SH-SY5Y (cell line): Measurements from ENCODE around the gene TMEM184A.

Source experiments
- GATA2 ChIP-seq: IDR thresholded peaks from 2 replicates; pipeline ENCODE4 v1.6.1; 2011; ENCODE audit warnings: mild to moderate bottlenecking, low read depth, low read length
- GATA3 ChIP-seq: IDR thresholded peaks from 2 replicates; pipeline ENCODE4 v1.6.1; 2011; ENCODE audit warnings: low read depth, mild to moderate bottlenecking, low read length, moderate library complexity

Gene TMEM184A

DNA sequence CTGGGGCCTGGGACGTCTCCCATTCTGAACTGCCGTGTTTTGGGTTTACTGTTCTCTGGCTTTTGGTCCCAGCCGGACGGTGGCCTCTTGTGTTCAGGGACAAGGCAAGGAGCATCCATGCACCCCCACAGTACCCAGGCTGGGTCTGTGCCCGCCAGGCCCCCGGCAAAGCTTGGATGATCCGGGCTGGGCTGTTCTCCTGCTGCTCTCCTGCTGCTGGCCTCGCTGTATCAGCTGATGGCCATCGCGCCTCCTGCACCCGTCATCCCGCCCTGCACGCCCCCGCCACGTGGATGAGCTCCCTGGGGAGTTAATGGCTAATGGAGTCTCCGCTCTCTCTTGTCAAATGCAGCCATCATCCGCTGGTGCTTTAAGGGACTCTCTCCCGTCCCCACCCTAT, 28.7 kb upstream of the TMEM184A start:
- TF ChIP-seq GATA3 (no peak), GATA2 (no peak)

DNA sequence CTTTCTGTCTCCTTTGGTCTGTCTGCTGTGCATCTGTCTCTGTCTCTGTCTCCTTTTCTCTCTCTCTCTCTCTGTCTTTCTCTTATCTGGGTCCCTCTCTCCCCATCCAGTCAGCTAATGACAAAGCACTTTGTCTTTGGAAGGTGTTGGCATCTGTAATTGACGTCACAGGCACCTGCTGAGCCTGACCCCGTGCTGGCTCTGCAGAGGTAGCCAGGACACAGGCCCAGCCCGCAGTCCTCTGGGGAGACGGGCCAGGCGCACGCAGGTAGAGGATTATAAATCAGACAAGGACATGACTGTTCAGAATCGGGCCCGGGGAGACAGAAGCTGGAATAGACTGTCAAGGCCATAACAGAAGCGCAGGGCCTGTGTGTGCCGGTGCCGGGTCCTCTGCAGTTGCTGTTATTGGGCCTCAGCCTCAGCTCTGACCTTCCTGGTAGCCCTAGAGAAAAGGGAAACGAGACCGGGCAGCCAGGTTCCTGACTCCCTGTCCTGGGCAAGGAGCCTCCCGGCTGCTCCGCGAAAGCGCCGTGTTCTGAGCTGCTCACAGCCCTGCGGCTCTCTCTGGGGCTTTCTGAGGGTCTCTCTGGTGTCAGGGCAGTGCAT, 24.5 kb upstream of the TMEM184A start:
- TF ChIP-seq GATA2 (no peak), GATA3 (no peak)

DNA sequence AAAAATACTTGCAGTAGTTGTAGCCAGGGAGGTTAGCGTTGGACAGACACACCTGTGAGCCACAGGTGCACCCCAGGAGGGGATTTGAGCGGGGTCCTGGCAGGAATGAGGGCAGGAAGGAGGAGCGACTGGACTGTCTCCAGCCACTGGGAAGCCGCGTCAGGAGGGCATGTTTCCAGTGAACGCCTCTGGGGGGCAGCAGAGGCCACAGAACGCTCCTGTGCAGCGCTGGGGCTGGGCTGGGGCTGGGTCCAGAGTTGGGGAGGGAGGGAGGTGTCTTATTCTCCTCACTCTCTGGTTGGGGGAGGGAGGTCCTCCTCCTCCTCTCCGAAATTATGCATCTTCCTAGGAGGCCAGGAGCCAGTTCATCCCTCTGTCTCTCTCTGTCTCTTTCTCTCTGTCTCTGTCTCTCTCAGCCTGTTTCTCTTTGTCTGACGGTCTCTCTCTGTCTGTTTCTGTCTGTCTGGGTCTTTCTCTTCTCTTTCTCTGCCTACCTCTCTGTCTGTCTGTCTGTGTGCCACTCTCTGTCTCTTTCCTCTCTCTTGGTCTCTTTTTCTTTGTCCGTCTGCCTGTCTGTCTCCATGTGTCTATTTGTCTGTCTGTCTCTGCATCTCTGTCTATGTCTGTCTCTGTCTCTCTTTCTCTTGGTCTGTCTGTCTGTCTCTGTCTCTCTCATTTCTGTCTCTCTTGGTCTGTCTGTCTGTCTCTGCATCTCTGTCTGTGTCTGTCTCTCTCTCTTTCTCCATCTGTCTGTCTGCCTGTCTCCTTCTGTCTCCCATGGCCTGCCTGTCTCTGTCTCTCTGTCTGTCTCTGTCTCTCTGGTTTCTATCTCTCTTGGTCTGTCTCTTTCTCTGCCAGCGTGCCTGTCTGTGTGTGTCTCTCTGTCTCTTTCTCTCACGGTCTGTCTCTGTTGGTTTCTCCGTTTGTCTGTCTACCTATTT, 23.7 kb upstream of the TMEM184A start:
- no peak for TF ChIP-seq GATA3
- TF ChIP-seq GATA2, result no peak

DNA sequence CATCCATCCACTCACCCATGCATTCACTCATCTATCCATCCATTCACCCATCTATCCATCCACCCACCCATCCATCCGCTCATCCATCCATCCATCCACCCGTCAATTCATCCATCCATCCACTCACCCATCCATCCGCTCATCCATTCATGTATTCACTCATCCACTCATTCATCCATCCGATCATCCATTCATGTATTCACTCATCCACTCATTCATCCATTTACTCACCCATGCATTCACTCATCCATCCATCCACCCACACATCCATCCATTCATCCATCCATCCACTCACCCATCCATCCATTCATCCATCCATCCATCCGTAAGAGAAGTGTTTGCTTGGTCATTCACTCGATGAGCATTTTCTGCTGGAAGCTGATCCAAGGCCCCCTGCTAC, 22.5 kb upstream of the TMEM184A start:
- TF ChIP-seq GATA3, result no peak

DNA sequence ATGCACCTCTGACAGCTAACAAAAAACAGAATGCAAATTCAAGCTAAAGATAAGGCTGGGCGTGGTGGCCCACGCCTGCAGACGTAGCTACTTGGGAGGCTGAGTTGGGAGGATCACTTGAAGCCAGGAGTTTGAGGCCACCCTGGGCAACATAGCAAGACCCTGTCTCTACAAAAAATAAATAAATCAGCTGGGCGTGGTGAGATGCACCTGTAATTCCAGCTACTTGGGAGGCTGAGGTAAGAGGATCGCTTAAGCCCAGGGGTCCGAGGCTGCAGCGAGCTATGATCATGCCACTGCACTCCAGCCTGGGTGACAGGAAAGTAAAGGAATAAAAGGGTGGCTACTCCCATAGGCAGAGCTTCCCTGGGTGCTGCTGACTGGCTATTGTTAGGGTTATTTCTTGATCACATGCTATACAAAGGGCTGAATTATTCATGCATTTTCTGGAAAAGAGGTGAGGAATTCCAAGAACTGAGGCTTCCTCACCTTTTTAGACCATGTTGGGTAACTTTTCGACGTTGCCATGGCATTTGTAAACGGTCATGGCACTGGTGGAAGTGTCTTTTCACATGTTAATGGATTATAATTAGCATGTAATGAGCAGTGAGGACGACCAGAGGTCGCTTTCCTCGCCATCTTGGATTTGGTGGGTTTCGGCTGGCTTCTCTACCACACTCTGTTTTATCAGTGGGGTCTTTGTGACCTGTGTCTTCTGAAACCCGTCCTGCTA, 20.7 kb upstream of the TMEM184A start:
- TF ChIP-seq GATA2, result no peak
- no peak for TF ChIP-seq GATA3

DNA sequence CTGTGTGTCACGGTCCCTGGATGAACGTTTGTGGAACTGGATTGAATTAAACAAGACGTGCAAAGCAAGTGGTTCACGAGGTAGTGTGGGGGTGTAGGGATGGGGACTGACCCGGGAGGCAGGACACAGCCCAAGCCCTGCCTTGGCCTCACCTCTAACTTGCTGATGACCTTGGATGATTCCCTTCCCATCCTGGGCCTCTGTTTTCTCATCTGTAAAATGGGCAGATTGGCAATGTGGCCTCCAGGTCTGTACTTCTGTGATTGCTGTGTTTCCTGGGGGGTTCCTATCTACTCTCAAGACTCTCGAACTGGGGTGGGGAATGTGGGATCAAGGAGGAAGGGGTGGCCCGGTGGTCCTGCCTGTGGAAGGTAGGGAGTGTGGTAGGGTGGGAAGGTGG, 19.8 kb upstream of the TMEM184A start:
- TF ChIP-seq GATA2 (no peak), GATA3 (no peak)

DNA sequence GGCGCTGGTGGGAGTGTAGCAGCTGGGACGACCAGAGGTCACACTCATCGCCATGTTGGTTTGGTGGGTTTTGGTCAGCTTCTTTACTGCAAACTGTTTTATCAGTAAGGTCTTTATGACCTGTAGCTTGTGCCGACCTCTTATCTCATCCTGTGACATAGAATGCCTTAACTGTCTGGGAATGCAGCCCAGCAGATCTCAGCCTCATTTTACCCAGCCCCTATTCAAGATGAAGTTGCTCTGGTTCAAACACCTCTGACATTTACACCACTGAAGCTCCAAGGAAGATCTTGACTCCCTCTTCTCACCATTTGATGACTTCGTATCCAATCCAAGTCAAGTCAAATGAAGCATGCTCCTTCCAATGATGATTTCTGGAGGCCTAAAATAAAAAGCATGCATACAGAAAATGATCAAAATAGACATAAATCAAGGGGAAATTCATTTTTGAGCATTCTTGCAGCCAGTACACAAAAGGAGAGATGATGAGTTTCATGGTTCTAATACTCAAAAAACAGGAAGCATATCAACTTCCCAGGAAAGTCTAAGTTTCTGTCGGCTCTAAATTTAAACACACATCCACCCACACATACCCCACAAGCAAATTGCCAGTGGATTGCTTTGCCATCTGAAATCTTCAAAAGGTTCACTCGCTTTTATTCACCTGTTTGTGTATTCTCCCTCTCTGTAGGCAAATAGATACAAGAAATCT, 16.3 kb upstream of the TMEM184A start:
- TF ChIP-seq GATA3 (no peak), GATA2 (no peak)

DNA sequence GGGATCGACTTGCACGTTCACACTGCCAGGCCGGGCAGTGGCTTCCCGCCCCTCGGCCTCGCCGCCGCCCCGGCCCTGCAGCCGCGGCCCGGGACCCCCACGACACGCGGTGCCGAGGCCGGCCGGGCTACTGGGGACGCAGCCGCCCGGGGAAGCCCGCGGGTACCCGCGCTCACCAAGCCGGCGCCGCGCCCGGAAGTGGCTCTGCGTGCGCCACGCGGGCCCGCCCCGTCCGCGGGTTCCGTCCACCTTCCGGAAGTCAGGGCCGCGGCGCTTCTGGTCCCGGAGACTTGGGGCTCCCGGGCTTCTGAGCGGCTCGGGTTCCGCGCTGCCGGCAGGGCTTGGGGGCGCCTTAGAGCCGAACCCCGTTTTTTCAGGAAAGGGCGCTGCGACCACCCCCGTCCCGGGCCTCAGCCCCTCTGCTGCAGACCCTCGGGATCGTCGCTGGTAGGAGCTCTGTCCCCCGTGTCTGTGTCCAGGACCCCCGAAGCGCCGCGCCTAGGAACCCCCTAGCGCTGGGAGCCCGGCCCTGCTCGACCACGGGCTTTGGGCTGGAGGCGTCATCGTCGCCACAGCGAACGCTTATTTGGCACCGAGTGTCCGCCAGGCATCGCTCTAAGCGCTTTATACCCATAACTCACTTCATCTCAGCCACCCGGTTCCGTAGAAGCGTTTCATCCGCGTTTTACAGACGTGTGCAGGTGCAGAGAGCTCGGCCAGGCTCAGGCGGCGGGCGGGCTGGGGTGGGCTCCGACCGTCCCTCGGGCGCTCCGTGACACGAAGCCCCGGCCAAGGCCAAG, 14.0 kb upstream of the TMEM184A start, which contains the start of gene PSMG3:
TSS of gene PSMG3 (minus strand) at position 200 of the 800 bp plus-strand sequence. CDS start 693 bp downstream, outside the sequence.
- no peak for TF ChIP-seq GATA3
- no peak for TF ChIP-seq GATA2

DNA sequence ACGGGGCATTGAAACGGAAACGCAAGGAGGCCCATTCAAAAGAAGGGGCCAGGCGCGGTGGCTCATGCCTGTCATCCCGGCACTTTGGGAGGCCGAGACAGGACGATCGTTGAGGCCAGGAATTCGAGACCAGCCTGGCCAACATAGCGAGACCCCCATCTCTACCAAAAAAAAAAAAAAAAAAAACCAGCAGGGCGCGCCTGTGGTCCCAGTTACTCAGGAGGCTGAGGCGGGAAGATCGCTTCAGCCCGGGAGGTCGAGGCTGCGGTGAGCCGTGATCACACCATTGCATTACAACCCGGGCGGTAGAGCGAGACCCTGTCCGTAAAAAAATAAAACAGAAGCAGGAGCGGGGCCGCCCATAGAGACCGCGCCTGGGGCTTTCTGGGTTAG, 13.4 kb upstream of the TMEM184A start:
- TF ChIP-seq GATA3 (no peak), GATA2 (no peak)

DNA sequence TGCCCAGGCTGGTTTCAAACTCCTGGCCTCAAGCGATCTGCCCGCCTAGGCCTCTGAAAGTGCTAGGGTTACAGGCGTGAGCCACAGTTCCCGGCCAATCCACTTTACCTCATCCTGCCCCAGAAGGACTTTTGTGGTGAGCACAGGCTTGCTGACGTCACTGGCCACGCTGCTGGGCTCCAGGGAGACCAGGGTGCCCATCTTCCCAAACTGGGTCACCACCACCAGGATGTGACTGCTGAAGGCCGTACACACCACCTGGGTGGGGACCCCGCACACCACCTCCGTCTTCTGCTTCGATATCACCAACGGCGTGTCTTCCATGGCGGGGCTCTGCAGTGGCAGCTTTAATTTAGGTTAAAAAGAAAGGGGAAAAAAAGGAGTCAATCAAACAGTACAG, 13.0 kb upstream of the TMEM184A start:
- TF ChIP-seq GATA2 (no peak), GATA3 (no peak)

DNA sequence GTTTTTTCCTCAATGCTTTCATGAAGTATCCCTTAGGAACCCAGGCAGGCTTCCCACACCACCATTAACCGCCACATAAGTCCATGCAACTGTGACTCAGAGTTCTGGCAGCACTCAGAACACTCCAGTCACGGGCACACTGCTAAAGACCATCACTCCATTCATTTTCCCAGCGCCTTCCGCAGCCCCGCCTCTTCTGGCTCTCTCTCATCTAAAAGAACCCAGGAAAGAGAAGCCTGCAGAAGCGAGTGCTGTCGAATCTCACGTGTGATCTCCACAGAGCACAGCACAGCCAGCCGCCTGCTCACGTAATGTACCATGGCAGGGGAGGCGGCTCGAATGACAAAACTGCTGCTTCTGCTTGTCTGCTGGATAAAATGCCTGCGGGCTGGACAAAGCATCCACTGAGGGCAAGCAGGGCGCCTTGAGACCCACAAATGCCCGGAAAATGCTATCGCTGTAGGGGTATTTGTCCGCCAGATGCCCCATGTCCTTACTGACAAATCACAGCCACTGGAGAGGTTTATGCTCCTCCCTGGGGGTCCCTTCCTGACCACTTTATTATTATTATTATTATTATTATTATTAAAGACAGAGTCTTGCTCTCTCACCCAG, 12.0 kb upstream of the TMEM184A start:
- no peak for TF ChIP-seq GATA2
- TF ChIP-seq GATA3, result no peak

DNA sequence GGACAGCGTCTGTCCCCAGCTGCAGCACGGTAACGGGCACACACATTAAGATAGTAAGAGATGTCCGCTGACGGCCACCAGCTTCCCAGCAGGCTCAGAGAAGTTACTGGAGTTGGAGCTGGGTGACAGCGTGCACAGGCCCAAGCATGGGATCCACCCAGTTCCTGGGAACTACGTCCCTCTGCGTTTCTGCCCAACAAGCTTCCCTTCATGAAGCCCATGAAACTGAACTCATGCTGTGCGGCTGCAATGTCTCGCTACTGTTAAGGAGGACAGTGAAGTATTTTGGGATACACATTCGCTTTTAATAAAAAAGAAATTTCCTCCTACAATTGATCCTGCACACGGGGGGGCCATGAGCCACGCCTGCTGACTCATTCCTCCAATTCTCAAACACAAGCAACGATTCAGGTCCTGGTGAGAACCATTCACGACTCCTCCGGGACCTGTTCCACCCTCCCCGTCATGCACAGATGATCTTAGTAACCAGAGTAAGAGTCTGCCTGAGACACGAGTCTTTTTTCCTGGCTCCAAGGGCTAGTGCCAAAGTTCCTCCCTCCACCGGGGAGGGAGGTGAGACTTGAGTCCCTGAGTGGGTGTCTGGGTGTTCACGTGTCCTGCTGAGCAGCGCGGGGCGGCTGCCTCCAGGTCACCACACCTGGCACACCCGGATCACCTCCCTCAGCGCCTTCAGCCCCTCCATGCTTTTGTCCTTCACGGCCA, 11.2 kb upstream of the TMEM184A start:
- TF ChIP-seq GATA3 (no peak), GATA2 (no peak)

DNA sequence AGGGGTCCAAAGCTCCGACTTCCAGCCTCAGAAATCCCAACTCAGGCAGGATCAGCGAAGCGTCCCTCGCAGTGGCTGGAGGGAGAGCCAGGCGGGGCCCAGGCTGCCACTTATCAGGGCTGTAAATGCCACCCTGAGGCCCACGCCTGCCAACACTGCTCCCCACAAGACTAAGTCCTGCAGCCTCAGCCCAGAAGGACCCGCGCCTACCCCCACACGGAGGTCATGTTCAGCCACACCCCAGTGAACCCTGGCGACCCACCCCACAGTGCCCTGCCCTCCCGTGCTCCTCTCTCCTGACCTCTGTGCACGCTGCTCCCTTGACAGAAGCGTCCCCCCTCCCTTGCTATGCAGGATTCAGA, 10.7 kb upstream of the TMEM184A start:
- TF ChIP-seq GATA2 (no peak), GATA3 (no peak)

DNA sequence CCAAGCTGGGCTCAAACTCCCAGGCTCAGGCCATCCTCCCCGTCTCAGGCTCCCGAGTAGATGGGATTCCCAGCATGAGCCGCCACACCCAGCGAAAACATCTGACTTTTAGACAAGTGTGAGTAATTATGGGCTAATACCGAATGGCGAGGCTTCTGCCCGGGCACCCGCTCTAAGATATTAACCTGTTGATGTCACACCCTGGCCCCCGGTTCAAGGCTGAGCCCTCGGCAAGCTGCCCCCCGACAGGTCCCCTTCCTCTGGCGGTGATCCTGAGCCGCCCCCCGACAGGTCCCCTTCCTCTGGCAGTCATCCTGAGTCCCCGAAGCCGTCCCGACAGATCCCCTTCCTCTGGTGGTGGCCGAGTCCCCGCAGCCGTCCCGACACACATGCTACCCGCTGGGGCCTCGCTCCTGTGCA, 8.6 kb upstream of the TMEM184A start:
- TF ChIP-seq GATA3 (no peak), GATA2 (no peak)
